ENCODE results near the gene LYL1. TPM values are rescaled to one million over a fixed set of nuclear protein-coding genes. Genes with fewer than 3 reads are reported as not detected.
A peak's percentile ranks its signal among the peaks of the same experiment; 100 is the strongest.

LYL1 gene
- total and polyA plus RNA-seq, 9 of the 15 experiments (the other 6 are each of a cell fraction or from before 2014, with no cell fraction given) = 1.3 to 266 (median 34.0) TPM

GRCh38 chr19:13104360-13104847 lies 1.7 kb upstream of the LYL1 start (continued):
- TF ChIP-seq, protein P1, sequence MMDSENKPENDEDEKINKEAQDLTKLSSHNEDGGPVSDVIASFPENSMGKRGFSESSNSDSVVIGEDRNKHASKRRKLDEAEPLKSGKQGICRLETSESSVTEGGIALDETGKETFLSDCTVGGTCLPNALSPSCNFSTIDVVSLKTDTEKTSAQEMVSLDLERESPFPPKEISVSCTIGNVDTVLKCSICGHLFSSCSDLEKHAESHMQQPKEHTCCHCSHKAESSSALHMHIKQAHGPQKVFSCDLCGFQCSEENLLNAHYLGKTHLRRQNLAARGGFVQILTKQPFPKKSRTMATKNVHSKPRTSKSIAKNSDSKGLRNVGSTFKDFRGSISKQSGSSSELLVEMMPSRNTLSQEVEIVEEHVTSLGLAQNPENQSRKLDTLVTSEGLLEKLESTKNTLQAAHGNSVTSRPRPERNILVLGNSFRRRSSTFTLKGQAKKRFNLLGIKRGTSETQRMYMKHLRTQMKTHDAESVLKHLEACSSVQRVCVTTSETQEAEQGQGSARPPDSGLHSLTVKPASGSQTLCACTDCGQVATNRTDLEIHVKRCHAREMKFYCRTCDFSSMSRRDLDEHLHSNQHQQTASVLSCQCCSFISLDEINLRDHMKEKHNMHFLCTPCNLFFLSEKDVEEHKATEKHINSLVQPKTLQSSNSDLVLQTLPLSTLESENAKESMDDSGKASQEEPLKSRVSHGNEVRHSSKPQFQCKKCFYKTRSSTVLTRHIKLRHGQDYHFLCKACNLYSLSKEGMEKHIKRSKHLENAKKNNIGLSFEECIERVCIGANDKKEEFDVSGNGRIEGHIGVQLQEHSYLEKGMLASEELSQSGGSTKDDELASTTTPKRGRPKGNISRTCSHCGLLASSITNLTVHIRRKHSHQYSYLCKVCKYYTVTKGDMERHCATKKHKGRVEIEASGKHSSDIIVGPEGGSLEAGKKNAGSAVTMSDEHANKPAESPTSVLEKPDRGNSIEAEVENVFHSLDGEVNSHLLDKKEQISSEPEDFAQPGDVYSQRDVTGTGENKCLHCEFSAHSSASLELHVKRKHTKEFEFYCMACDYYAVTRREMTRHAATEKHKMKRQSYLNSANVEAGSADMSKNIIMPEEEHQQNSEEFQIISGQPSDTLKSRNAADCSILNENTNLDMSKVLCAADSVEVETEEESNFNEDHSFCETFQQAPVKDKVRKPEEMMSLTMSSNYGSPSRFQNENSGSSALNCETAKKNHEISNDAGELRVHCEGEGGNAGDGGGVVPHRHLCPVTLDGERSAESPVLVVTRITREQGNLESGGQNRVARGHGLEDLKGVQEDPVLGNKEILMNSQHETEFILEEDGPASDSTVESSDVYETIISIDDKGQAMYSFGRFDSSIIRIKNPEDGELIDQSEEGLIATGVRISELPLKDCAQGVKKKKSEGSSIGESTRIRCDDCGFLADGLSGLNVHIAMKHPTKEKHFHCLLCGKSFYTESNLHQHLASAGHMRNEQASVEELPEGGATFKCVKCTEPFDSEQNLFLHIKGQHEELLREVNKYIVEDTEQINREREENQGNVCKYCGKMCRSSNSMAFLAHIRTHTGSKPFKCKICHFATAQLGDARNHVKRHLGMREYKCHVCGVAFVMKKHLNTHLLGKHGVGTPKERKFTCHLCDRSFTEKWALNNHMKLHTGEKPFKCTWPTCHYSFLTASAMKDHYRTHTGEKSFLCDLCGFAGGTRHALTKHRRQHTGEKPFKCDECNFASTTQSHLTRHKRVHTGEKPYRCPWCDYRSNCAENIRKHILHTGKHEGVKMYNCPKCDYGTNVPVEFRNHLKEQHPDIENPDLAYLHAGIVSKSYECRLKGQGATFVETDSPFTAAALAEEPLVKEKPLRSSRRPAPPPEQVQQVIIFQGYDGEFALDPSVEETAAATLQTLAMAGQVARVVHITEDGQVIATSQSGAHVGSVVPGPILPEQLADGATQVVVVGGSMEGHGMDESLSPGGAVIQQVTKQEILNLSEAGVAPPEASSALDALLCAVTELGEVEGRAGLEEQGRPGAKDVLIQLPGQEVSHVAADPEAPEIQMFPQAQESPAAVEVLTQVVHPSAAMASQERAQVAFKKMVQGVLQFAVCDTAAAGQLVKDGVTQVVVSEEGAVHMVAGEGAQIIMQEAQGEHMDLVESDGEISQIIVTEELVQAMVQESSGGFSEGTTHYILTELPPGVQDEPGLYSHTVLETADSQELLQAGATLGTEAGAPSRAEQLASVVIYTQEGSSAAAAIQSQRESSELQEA (IDR thresholded peaks at IDR 0.05; ENCODE audit: low read depth) = no peak
- no peak for TF ChIP-seq PHF21A (IDR thresholded peaks at IDR 0.05; ENCODE audit: borderline replicate concordance, low read depth)
- peak; percentile 55; the same call in 1 of the 2 replicates for TF ChIP-seq CTBP1 (IDR thresholded peaks at IDR 0.05; ENCODE audit: borderline replicate concordance)
- no peak for TF ChIP-seq RBM39 (optimal IDR thresholded peaks at IDR 0.05; ENCODE audit: low read depth, low read length)
- TF ChIP-seq NRF1 (conservative IDR thresholded peaks at IDR 0.05 in 1 of 2, IDR thresholded peaks at IDR 0.05 in 1 of 2) = peak; percentile 76 to 82
- TF ChIP-seq EGR1 (conservative IDR thresholded peaks at IDR 0.05) = peak; percentile 35
- no peak for TF ChIP-seq ZFP1 (CRISPR knock-in tag; IDR thresholded peaks at IDR 0.05)
- TF ChIP-seq NUFIP1 (IDR thresholded peaks at IDR 0.05; ENCODE audit: partially characterized antibody) = peak; percentile 54
- TF ChIP-seq NFIC (IDR thresholded peaks at IDR 0.05) = peak; percentile 48
- TF ChIP-seq, protein P2, sequence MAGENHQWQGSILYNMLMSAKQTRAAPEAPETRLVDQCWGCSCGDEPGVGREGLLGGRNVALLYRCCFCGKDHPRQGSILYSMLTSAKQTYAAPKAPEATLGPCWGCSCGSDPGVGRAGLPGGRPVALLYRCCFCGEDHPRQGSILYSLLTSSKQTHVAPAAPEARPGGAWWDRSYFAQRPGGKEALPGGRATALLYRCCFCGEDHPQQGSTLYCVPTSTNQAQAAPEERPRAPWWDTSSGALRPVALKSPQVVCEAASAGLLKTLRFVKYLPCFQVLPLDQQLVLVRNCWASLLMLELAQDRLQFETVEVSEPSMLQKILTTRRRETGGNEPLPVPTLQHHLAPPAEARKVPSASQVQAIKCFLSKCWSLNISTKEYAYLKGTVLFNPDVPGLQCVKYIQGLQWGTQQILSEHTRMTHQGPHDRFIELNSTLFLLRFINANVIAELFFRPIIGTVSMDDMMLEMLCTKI (IDR thresholded peaks at IDR 0.05; ENCODE audit: partially characterized antibody) = no peak
- no peak for TF ChIP-seq RAD51 (IDR thresholded peaks at IDR 0.05; ENCODE audit: borderline replicate concordance, low read depth)
- no peak for TF ChIP-seq BRF2 (IDR thresholded peaks at IDR 0.05; ENCODE audit: borderline replicate concordance, insufficient read depth, insufficient read length)
- no peak for TF ChIP-seq MCM2 (IDR thresholded peaks at IDR 0.05; ENCODE audit: low read depth)
- TF ChIP-seq, protein P3, sequence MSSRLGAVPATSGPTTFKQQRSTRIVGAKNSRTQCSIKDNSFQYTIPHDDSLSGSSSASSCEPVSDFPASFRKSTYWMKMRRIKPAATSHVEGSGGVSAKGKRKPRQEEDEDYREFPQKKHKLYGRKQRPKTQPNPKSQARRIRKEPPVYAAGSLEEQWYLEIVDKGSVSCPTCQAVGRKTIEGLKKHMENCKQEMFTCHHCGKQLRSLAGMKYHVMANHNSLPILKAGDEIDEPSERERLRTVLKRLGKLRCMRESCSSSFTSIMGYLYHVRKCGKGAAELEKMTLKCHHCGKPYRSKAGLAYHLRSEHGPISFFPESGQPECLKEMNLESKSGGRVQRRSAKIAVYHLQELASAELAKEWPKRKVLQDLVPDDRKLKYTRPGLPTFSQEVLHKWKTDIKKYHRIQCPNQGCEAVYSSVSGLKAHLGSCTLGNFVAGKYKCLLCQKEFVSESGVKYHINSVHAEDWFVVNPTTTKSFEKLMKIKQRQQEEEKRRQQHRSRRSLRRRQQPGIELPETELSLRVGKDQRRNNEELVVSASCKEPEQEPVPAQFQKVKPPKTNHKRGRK (tag; IDR thresholded peaks at IDR 0.05) = no peak
- peak; percentile 69 for TF ChIP-seq PCBP1 (IDR thresholded peaks at IDR 0.05; ENCODE audit: low read depth, low read length, poor library complexity, severe bottlenecking)
- peak; percentile 88; the same call in 1 of the 2 replicates for TF ChIP-seq NR4A1 (CRISPR knock-in tag; IDR thresholded peaks at IDR 0.05)
- TF ChIP-seq NR4A1 (tag; IDR thresholded peaks at IDR 0.05) = peak; percentile 82; the same call in 1 of the 2 replicates

Measured in K562 (cell line).